Neural progenitor cell (in vitro differentiated cells): ENCODE results near the gene CBLB.

Source experiments
- EZH2 ChIP-seq: fragments of 200-600 bp; sonication (generic); IDR thresholded peaks from 2 replicates; pipeline ENCODE4 v1.6.1; 2017; ENCODE audit warnings: antibody characterized with exemption, mild to moderate bottlenecking, moderate library complexity
- EZH2phosphoT487 ChIP-seq: fragments of 200-600 bp; sonication (generic); IDR thresholded peaks from 2 replicates; pipeline ENCODE4 v1.6.1; 2017; ENCODE audit warnings: antibody characterized with exemption
- TF ChIP-seq, protein P1 (sequence below): fragments of 200-600 bp; sonication (generic); IDR thresholded peaks from 2 replicates; pipeline ENCODE4 v1.5.1; 2017; ENCODE audit warnings: antibody characterized with exemption, mild to moderate bottlenecking

DNA sequence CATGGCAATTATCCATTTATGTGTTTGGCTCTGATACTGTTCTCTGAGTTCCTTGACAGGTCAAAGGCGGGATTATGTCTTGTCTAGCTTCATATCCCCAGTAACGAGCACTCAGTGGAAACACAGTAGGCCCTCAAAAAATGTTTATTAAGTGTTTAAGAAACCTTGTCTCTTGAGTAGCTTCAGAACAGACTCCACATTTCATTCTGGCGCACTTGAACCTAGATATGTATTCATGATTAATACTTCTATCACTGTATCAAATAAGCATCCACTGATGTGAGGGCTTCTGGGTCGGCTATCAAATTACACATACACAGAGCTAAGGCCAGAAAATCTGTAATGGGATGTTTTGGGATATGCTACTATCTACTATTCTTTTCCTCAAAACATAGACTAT lies 4.6 kb downstream of the CBLB start:
- TF ChIP-seq, protein P1, sequence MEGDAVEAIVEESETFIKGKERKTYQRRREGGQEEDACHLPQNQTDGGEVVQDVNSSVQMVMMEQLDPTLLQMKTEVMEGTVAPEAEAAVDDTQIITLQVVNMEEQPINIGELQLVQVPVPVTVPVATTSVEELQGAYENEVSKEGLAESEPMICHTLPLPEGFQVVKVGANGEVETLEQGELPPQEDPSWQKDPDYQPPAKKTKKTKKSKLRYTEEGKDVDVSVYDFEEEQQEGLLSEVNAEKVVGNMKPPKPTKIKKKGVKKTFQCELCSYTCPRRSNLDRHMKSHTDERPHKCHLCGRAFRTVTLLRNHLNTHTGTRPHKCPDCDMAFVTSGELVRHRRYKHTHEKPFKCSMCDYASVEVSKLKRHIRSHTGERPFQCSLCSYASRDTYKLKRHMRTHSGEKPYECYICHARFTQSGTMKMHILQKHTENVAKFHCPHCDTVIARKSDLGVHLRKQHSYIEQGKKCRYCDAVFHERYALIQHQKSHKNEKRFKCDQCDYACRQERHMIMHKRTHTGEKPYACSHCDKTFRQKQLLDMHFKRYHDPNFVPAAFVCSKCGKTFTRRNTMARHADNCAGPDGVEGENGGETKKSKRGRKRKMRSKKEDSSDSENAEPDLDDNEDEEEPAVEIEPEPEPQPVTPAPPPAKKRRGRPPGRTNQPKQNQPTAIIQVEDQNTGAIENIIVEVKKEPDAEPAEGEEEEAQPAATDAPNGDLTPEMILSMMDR = no peak
- no peak for TF ChIP-seq EZH2phosphoT487
- no peak for TF ChIP-seq EZH2
